Aorta (tissue), 5 donors: ENCODE measurements around the gene CENPA. TPM values are rescaled to one million over a fixed set of nuclear protein-coding genes. Genes with fewer than 3 reads are reported as not detected.
A peak's percentile ranks its signal among the peaks of the same experiment; 100 is the strongest.

Experiments
- ATAC-seq: fragments of 200-7000 bp; cut with Tn5 transposase; one replicate; pipeline ENCODE4 v1.9.1; 2022; ENCODE audit warnings: moderate library complexity; ENCODE audit not compliant: low FRiP score
- DNase-seq, 2 donors: peaks; one replicate each; pipeline ENCODE4 v3.0.0-alpha.2; 2020
- H3K27ac ChIP-seq, 2 donors: one replicate each; pipeline ENCODE4 v1.5.1; 2013; ENCODE audit warnings: low read length in 2 of 2, mild to moderate bottlenecking in 2 of 2, moderate library complexity in 2 of 2, control low read depth in 1 of 2, inconsistent platforms in 1 of 2, low read depth in 1 of 2
- H3K27me3 ChIP-seq, 2 donors: one replicate each; pipeline ENCODE4 v1.6.1; 2013; ENCODE audit warnings: control low read depth in 1 of 2, low read length in 1 of 2, mild to moderate bottlenecking in 1 of 2, moderate library complexity in 1 of 2; ENCODE audit not compliant: insufficient read depth in 2 of 2, control insufficient read depth in 1 of 2
- H3K36me3 ChIP-seq, 2 donors: one replicate each; pipeline ENCODE4 v1.6.1; 2013; ENCODE audit warnings: control low read depth in 1 of 2, low read length in 1 of 2, mild to moderate bottlenecking in 1 of 2; ENCODE audit not compliant: insufficient read depth in 2 of 2, control insufficient read depth in 1 of 2
- H3K4me1 ChIP-seq, 2 donors: one replicate each; pipeline ENCODE4 v1.6.1; 2013; ENCODE audit warnings: low read length in 2 of 2, control low read depth in 1 of 2, mild to moderate bottlenecking in 1 of 2, moderate library complexity in 1 of 2; ENCODE audit not compliant: insufficient read depth in 2 of 2, control insufficient read depth in 1 of 2
- H3K4me3 ChIP-seq, 2 donors: one replicate each; pipeline ENCODE4 v1.5.1; 2013; ENCODE audit warnings: low read length in 2 of 2, control low read depth in 1 of 2, mild to moderate bottlenecking in 1 of 2
- H3K9me3 ChIP-seq: one replicate; pipeline ENCODE4 v1.6.1; 2013; ENCODE audit warnings: mild to moderate bottlenecking, low read length; ENCODE audit not compliant: control insufficient read depth
- WGBS, 2 donors: extraction: QIAGEN DNeasy Blood & Tissue Kit; methylation state at CpG; one replicate each; pipeline ENCODE4 v1.1.7; 2013; 5-methylcytosine and 5-hydroxymethylcytosine counted together
- intact Hi-C, 2 donors: fragments of 100-400 bp; cut with DNase I; formaldehyde crosslinking; loops; one replicate each; pipeline versions ENCODE4 v1.14.2 to v1.15.0; 2022
- polyA plus RNA-seq, 2 donors: library from polyadenylated mRNA; stranded (reverse); fragments of 200-250 nt; gene quantifications; one replicate each; pipeline ENCODE4 v1.2.3, GENCODE V29; 2013
- total RNA-seq, 2 donors: library from RNA; stranded (reverse); fragmentation: NEBNext Ultra II Directional; extraction: Animal tissue kit (Norgen Biotek cat#: 25700); gene quantifications; one replicate each; pipeline ENCODE4 v1.2.1, GENCODE V29; 2021
- donor health status: healthy with polysubstance abuse.
- donor health status: Bipolar disorder and iron deficiency.
- donor health status: DM: no; HTN: no; CAD: no.
- donor health status: DM: no; HTN: no; CAD: no.
- donor health status: DM: yes; HTN: yes; CAD: no.

The CENPA gene
- total and polyA plus RNA-seq, 4 donors = 0.23 to 1.2 TPM; not detected in 2

DNA sequence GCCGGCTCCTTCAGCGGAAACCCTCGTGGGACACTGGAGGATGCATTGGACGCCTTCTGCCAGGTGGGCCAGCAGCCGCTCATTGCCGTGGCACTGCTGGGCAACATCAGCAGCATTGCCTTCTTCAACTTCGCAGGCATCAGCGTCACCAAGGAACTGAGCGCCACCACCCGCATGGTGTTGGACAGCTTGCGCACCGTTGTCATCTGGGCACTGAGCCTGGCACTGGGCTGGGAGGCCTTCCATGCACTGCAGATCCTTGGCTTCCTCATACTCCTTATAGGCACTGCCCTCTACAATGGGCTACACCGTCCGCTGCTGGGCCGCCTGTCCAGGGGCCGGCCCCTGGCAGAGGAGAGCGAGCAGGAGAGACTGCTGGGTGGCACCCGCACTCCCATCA, 7.8 kb upstream of the CENPA start:
- H3K9me3 ChIP-seq = no peaks in the 10 kb centered on the region
- H3K27ac ChIP-seq = no peak overlapping the region
- DNase-seq (peak in 1 of 2 donors; percentile 62), ATAC-seq (no peak)
- WGBS, 2 donors = 93 to 97% methylated on average over 18 of the region's 18 CpGs
- H3K36me3 ChIP-seq = peaks cover 0 to 8% of the 10 kb centered on the region in 2 donors
- no peak overlapping the region for H3K4me3 ChIP-seq
- H3K27me3 ChIP-seq = no peaks in the 10 kb centered on the region
- intact Hi-C loops = no loop called here
- H3K4me1 ChIP-seq = no peaks in the 10 kb centered on the region

- intact Hi-C loops = no loop called here
- H3K4me3 ChIP-seq = no peak overlapping the region
- no peaks in the 10 kb centered on the region for H3K27me3 ChIP-seq
- ATAC-seq (no peak), DNase-seq (peak in 1 of 2 donors; percentile 55)
- no peak overlapping the region for H3K27ac ChIP-seq
- H3K4me1 ChIP-seq = no peaks in the 10 kb centered on the region
- peaks cover 0 to 8% of the 10 kb centered on the region in 2 donors for H3K36me3 ChIP-seq
- H3K9me3 ChIP-seq = no peaks in the 10 kb centered on the region
- 75 to 82% methylated on average over 3 of the region's 3 CpGs for WGBS, 2 donors
Observed at GRCh38 chr2:26778507-26778906, 7.3 kb upstream of the CENPA start.

DNA sequence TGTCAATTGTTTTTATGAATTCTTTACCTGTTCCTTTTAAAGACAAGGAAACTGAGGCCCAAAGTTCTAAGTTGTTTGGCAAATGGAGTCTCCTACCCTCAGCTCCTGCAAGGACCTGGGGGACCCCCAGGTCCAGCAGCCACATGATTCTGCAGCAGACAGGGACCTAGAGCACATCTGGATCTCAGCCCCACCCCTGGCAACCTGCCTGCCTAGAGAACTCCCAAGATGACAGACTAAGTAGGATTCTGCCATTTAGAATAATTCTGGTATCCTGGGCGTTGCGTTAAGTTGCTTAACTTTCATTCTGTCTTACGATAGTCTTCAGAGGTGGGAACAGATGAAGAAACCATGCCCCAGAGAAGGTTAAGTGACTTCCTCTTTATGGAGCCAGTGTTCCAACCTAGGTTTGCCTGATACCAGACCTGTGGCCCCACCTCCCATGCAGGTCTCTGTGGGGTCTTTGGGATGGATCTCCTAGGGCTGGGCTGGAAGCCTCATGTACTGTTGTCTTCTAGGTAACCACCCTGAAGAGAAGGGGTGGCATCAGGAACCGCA, 5.6 kb upstream of the CENPA start:
- Histone ChIP-seq H3K9me3 (no peaks in the 10 kb centered on the region), H3K36me3 (peaks cover 0 to 6% of the 10 kb centered on the region in 2 donors), H3K4me3 (no peak overlapping the region), H3K27me3 (no peaks in the 10 kb centered on the region), H3K27ac (no peak overlapping the region), H3K4me1 (no peaks in the 10 kb centered on the region)
- DNase-seq = no peak
- intact Hi-C loops = no loop called here
- no peak for ATAC-seq
- 95 to 97% methylated on average over 4 of the region's 4 CpGs for WGBS, 2 donors

GRCh38 chr2:26782876-26783704, 2.8 kb upstream of the CENPA start:
- H3K4me3 ChIP-seq = no peak overlapping the region
- no peak overlapping the region for H3K27ac ChIP-seq
- no peaks in the 10 kb centered on the region for H3K4me1 ChIP-seq
- WGBS, 2 donors = 86 to 91% methylated on average over 12 of the region's 12 CpGs
- H3K9me3 ChIP-seq = no peaks in the 10 kb centered on the region
- H3K36me3 ChIP-seq = peaks cover 0 to 4% of the 10 kb centered on the region in 2 donors
- intact Hi-C loops = no loop called here
- no peaks in the 10 kb centered on the region for H3K27me3 ChIP-seq
- DNase-seq (no peak), ATAC-seq (no peak)

DNA sequence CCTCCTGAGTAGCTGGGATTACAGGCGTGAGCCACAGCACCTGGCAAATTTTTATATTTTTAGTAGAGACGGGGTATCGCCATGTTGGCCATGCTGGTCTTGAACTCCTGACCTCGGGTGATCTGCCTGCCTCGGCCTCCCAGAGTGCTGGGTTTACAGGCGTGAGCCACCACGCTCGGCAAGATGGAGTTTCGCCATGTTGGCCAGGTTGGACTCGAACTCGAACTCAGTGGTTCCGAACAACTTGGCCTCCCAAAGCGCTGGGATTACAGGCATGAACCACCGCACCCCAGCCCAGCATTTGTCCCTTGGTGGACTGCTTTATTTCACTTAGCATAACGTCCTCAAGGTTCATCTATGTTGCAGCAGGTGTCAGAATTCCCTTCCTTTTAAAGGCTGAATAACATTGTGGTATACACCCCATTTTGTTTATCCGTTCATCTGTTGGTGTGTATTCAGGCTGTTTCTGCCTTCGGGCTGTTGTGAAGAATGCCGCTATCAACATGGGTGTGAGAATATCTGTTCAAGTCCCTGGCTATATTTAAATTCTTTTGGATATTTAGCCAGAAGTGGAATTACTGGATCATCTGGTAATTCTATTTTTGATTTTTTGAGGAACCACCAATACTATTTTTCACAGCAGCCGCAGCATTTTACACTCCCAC, 1.2 kb upstream of the CENPA start:
- ATAC-seq (no peak), DNase-seq (no peak)
- no peaks in the 10 kb centered on the region for H3K9me3 ChIP-seq
- H3K4me3 ChIP-seq = no peak overlapping the region
- intact Hi-C loops = no loop called here
- H3K36me3 ChIP-seq = no peaks in the 10 kb centered on the region
- no peaks in the 10 kb centered on the region for H3K4me1 ChIP-seq
- 91 to 92% methylated on average over 19 of the region's 19 CpGs for WGBS, 2 donors
- H3K27ac ChIP-seq = no peak overlapping the region
- no peaks in the 10 kb centered on the region for H3K27me3 ChIP-seq

DNA sequence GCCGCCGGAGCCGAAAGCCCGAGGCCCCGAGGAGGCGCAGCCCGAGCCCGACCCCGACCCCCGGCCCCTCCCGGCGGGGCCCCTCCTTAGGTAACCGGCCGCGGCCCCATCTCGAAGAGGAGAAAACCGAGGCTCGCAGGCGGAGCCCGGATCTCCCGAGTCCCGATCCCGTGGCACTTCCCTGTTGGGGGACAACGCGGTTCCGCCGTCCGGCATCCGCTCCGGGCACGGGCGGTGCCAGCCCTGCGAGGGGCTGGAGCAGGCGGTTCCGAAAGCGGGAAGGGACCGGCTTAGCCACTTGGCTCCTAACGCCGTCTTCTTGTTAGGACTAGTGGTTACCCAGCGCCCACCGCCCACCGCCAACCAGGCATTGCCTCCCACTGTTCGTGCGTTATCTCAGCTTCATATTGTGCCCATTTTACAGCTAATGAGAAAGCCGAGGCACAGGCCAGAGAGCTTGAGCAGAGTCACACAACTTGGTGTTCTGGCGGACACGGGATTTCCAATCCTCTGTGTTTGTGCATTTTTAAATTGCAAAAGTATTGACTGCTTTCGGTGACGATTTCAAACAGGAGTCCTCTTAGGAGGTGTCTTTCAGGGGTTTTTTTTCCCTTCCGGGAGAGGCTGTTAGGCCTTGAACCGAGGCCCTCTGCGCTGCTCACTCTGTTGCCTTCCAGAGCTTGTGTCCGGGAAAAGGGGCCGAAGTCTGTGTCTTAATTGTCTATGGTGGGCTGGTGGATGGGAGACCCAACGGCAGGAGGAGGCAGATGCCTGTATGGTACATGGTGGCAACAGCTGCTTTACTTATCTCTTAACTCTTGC, 562 bp downstream of the CENPA start:
- 4% methylated on average over 41 to 55 of the region's 55 CpGs for WGBS, 2 donors
- ATAC-seq = no peak
- Histone ChIP-seq H3K4me1 (no peaks in the 10 kb centered on the region), H3K9me3 (peaks cover 1% of the 10 kb centered on the region), H3K27me3 (peaks cover 0 to 2% of the 10 kb centered on the region in 2 donors), H3K4me3 (peak overlapping the region; percentile 45 to 54), H3K27ac (no peak overlapping the region), H3K36me3 (no peaks in the 10 kb centered on the region)
- DNase-seq = peak; percentile 63 to 82
- intact Hi-C loops = no loop called here

DNA sequence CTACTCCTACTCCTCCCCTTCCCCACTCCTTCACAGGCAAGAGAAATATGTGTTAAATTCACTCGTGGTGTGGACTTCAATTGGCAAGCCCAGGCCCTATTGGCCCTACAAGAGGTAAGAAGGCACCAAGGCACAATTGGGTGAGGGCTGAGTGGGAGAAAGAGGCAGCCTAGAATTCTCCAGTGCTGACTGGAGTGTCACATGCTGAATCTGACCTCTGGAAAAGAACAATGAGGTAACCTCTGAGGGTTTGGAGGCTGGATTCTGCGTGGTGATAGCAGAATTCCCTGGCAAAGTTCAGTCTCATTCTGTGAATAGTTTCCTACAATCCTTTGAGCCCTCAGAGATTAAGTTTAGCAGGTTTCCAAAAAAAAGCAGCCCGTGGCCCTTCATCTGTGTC, 6.9 kb downstream of the CENPA start:
- H3K4me3 ChIP-seq = no peak overlapping the region
- no peaks in the 10 kb centered on the region for H3K4me1 ChIP-seq
- H3K27ac ChIP-seq = no peak overlapping the region
- intact Hi-C loops = no loop called here
- H3K27me3 ChIP-seq = peaks cover 0 to 2% of the 10 kb centered on the region in 2 donors
- 64 to 77% methylated on average over 3 of the region's 3 CpGs for WGBS, 2 donors
- H3K36me3 ChIP-seq = no peaks in the 10 kb centered on the region
- ATAC-seq (no peak), DNase-seq (no peak)
- H3K9me3 ChIP-seq = peaks cover 2% of the 10 kb centered on the region

DNA sequence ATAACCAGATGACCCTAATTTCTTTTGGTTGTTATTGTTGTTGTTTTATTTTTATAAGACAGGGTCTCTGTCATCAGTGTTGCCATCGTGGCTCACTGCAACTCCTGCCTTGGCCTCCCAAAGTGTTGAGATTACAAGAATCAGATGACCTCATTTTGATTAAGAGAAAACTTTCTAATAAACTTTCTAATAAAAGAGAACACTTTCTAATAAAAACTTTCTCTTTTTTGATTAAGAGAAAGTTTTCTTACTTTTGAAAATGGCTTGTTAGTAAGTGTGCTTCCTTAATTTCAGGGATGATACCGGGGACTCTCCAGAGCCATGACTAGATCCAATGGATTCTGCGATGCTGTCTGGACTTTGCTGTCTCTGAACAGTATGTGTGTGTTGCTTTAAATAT, 7.7 kb downstream of the CENPA start:
- WGBS, 2 donors = 92 to 94% methylated on average over 3 of the region's 3 CpGs
- Histone ChIP-seq H3K36me3 (no peaks in the 10 kb centered on the region), H3K27me3 (peaks cover 0 to 2% of the 10 kb centered on the region in 2 donors), H3K9me3 (peaks cover 2% of the 10 kb centered on the region), H3K4me3 (no peak overlapping the region), H3K4me1 (no peaks in the 10 kb centered on the region), H3K27ac (no peak overlapping the region)
- ATAC-seq = no peak
- intact Hi-C loops = no loop called here
- DNase-seq = no peak
